Fibroblast of lung (primary cell): Measurements from ENCODE around the gene SCN5A. TPM values are rescaled to one million over a fixed set of nuclear protein-coding genes. Genes with fewer than 3 reads are reported as not detected.

Experiments used
- DNase-seq, 2 donors: peaks; one replicate each; pipeline versions ENCODE4 v3.0.0 to v3.0.0-alpha.2; 2010; ENCODE audit warnings: low read depth in 2 of 2
- H2AFZ ChIP-seq: 2 replicates; pipeline ENCODE4 v1.5.1; 2012; ENCODE audit warnings: low read length, control low read depth, inconsistent platforms
- H3K27ac ChIP-seq: 2 replicates; pipeline ENCODE4 v1.5.1; 2011; ENCODE audit warnings: low read length, control low read depth; ENCODE audit not compliant: insufficient read depth
- H3K27me3 ChIP-seq: 2 replicates; pipeline ENCODE4 v1.5.1; 2011; ENCODE audit warnings: mild to moderate bottlenecking, low read length; ENCODE audit not compliant: control insufficient read depth, insufficient read depth
- H3K36me3 ChIP-seq: 2 replicates; pipeline ENCODE4 v1.5.1; 2011; ENCODE audit warnings: low read length; ENCODE audit not compliant: control insufficient read depth, insufficient read depth
- H3K4me1 ChIP-seq: 2 replicates; pipeline ENCODE4 v1.5.1; 2011; ENCODE audit warnings: low read length; ENCODE audit not compliant: control insufficient read depth, insufficient read depth; ENCODE audit errors: extremely low read depth
- H3K4me2 ChIP-seq: 2 replicates; pipeline ENCODE4 v1.5.1; 2011; ENCODE audit warnings: low read length, control low read depth; ENCODE audit not compliant: insufficient read depth; ENCODE audit errors: extremely low read depth
- H3K4me3 ChIP-seq, 4 experiments: fragments of 200-600 bp in 1 of 4; sonication (generic) in 1 of 4; replicated peaks in 1 of 4; 2 replicates each; pipeline ENCODE4 v1.5.1; 2011 to 2016; ENCODE audit warnings: low read length in 4 of 4, low read depth in 3 of 4, mild to moderate bottlenecking in 3 of 4, control low read depth in 2 of 4, inconsistent platforms in 1 of 4, mixed read lengths in 1 of 4; ENCODE audit not compliant: insufficient read depth in 1 of 4; ENCODE audit errors: control extremely low read depth in 1 of 4
- H3K79me2 ChIP-seq: 2 replicates; pipeline ENCODE4 v1.5.1; 2012; ENCODE audit warnings: mild to moderate bottlenecking, low read length, inconsistent platforms; ENCODE audit not compliant: control insufficient read depth, insufficient read depth
- H3K9ac ChIP-seq: 2 replicates; pipeline ENCODE4 v1.5.1; 2011; ENCODE audit warnings: mild to moderate bottlenecking, low read length, control low read depth; ENCODE audit not compliant: insufficient read depth
- H3K9me3 ChIP-seq: 2 replicates; pipeline ENCODE4 v1.5.1; 2012; ENCODE audit warnings: low read depth, low read length; ENCODE audit not compliant: control insufficient read depth, insufficient read depth
- H4K20me1 ChIP-seq: 2 replicates; pipeline ENCODE4 v1.5.1; 2011; ENCODE audit warnings: low read length; ENCODE audit not compliant: control insufficient read depth, insufficient read depth; ENCODE audit errors: extremely low read depth
- EZH2 ChIP-seq: IDR thresholded peaks from 2 replicates; pipeline ENCODE4 v1.5.1; 2012; ENCODE audit warnings: low read length, control low read depth, mild to moderate bottlenecking; ENCODE audit errors: missing control alignments
- polyA plus RNA-seq, 2 donors: library from polyadenylated mRNA; depleted of rRNA in 1 of 2; stranded (reverse) in 1 of 2; unstranded in 1 of 2; fragments of >200 nt; gene quantifications; 2 replicates each; pipeline ENCODE4 v1.2.1, GENCODE V29; 2011 to 2012; ENCODE audit warnings: missing spikeins in 1 of 2
- total RNA-seq: library from RNA; depleted of rRNA; stranded (reverse); fragments of >200 nt; gene quantifications from 2 replicates; pipeline ENCODE4 v1.2.1, GENCODE V29; 2014
- TF ChIP-seq, protein P1 (sequence below), 2 donors: IDR thresholded peaks in 1 of 2; conservative IDR thresholded peaks in 1 of 2; 1 replicate in 1 of 2; 2 replicates in 1 of 2; pipeline ENCODE4 v1.5.1; 2011 to 2012; ENCODE audit warnings: low read length in 2 of 2, control low read depth in 1 of 2, inconsistent platforms in 1 of 2, low read depth in 1 of 2, mild to moderate bottlenecking in 1 of 2

SCN5A gene
- total and polyA plus RNA-seq, 2 donors (not counting 1 experiment from before 2014, with no cell fraction given) = 0.27 to 0.50 TPM

DNA sequence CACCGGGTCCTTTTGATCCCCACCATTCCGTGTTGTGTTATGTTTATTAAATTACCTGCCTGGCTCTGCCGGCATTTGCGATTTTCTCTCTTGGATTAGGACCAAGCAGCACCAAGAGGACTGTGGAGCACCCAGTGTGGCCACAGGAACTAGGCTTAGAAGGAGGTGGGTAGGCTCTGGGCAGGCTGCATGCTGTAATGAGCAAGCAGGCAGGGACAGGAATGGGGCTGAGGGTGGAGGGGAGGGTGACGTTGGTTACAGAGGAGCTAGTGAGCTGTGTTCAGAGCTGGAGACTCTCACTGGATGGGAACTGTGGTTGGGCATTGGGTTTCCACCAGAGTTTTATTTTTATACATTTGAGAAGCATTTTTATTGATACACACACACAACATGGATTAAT lies 7.9 kb upstream of the SCN5A start:
- Histone ChIP-seq H3K27ac (no peak overlapping the region), H3K4me2 (no peak overlapping the region), H3K9ac (no peak overlapping the region), H4K20me1 (no peaks in the 10 kb centered on the region), H3K36me3 (no peaks in the 10 kb centered on the region), H3K9me3 (no peaks in the 10 kb centered on the region), H3K79me2 (no peaks in the 10 kb centered on the region), H2AFZ (no peak overlapping the region), H3K4me3 (no peak overlapping the region), H3K27me3 (peaks cover 9% of the 10 kb centered on the region), H3K4me1 (no peaks in the 10 kb centered on the region)
- DNase-seq = no peak
- TF ChIP-seq, protein P1, sequence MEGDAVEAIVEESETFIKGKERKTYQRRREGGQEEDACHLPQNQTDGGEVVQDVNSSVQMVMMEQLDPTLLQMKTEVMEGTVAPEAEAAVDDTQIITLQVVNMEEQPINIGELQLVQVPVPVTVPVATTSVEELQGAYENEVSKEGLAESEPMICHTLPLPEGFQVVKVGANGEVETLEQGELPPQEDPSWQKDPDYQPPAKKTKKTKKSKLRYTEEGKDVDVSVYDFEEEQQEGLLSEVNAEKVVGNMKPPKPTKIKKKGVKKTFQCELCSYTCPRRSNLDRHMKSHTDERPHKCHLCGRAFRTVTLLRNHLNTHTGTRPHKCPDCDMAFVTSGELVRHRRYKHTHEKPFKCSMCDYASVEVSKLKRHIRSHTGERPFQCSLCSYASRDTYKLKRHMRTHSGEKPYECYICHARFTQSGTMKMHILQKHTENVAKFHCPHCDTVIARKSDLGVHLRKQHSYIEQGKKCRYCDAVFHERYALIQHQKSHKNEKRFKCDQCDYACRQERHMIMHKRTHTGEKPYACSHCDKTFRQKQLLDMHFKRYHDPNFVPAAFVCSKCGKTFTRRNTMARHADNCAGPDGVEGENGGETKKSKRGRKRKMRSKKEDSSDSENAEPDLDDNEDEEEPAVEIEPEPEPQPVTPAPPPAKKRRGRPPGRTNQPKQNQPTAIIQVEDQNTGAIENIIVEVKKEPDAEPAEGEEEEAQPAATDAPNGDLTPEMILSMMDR (conservative IDR thresholded peaks at IDR 0.05 in 1 of 2, IDR thresholded peaks at IDR 0.05 in 1 of 2; ENCODE audit: low read depth in 1 of 2, low read length in 2 of 2) = no peak
- TF ChIP-seq EZH2 = no peak

DNA sequence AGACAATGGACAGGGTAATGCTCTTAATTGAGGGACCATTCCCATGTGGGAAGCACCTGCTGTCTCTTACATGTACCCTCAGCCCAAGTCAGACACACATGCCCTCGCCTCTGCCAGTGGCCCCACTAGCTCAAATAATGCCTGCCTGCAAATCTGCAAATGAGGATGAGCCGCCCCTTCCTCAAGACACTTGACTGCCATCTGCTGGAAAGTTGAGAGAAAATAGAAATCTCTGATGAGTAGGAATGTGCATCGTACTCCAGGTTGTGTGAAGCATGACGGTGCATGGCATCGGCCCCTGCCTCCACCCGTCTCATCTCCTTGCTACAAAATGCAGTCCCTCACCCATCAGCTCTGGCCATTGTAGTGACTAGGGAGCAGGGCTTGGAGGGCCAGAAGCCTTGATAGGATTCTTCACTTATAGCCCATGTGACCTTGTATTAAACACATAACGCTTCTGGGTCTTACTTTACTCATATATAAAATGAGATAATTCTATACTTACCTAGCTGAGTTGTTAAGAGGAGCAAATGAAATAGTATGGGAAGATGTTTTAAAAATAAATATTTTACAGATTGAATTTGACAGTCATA lies 6.3 kb upstream of the SCN5A start:
- Histone ChIP-seq H4K20me1 (no peaks in the 10 kb centered on the region), H3K27ac (no peak overlapping the region), H3K36me3 (no peaks in the 10 kb centered on the region), H3K9ac (no peak overlapping the region), H3K4me2 (no peak overlapping the region), H3K4me3 (no peak overlapping the region), H3K9me3 (no peaks in the 10 kb centered on the region), H3K27me3 (peaks cover 9% of the 10 kb centered on the region), H2AFZ (no peak overlapping the region), H3K79me2 (no peaks in the 10 kb centered on the region), H3K4me1 (no peaks in the 10 kb centered on the region)
- TF ChIP-seq EZH2 = no peak
- TF ChIP-seq, protein P1 (conservative IDR thresholded peaks at IDR 0.05 in 1 of 2, IDR thresholded peaks at IDR 0.05 in 1 of 2; ENCODE audit: low read depth in 1 of 2, low read length in 2 of 2) = peak; percentile 48 to 59
- peak; percentile 34 to 46 for DNase-seq

DNA sequence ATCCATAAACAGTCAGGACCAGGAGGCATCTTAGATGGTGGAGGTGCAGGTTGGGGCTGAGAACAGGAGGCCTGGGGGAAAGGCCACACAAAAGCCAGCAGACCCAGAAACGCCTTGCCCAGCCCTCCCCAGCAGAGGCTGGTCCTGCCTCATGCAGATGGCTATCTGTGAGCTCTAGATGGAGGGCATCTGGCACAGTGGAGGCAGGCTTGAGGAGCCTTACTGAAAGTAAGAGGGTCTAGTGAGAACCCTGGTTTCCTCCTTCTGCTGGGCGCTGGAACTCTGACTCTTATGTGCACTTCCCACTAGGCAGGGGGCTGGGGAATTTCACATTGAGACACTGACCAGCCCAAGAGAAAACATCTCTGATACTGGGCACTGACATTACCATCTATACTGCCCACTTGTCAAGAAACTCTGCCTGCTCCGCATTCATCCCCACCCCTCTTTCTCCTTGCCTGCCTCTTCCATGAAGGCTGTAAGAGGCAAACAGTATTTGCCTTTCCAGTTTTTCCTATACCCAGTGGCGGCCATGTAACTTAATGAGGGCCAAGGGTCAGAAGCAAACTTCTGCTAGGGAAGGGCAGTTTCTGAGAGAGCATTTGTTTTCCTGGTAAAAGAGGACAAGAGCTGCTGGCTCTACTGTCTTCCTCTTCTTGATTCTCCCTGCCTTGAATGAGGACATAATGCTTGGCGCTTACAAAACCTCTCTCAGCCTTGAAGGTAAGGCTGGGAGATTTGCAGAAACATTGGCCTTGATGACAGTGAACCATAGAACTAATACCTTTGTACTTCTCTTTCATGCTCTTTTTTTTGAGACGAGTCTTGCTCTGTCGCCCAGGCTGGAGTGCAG lies 4.4 kb upstream of the SCN5A start:
- H3K4me3 ChIP-seq = no peak overlapping the region
- H3K4me1 ChIP-seq = peaks cover 2% of the 10 kb centered on the region
- H3K9ac ChIP-seq = no peak overlapping the region
- no peak overlapping the region for H3K27ac ChIP-seq
- no peak for TF ChIP-seq EZH2
- TF ChIP-seq, protein P1 (conservative IDR thresholded peaks at IDR 0.05 in 1 of 2, IDR thresholded peaks at IDR 0.05 in 1 of 2; ENCODE audit: low read depth in 1 of 2, low read length in 2 of 2) = no peak
- H3K27me3 ChIP-seq = peaks cover 13% of the 10 kb centered on the region
- DNase-seq = no peak
- no peaks in the 10 kb centered on the region for H3K9me3 ChIP-seq
- H3K4me2 ChIP-seq = no peak overlapping the region
- H3K79me2 ChIP-seq = no peaks in the 10 kb centered on the region
- H4K20me1 ChIP-seq = no peaks in the 10 kb centered on the region
- no peaks in the 10 kb centered on the region for H3K36me3 ChIP-seq
- no peak overlapping the region for H2AFZ ChIP-seq
